ENCODE data around the gene ABCB11. TPM values are rescaled to one million over a fixed set of nuclear protein-coding genes. Genes with fewer than 3 reads are reported as not detected.

Gene ABCB11
- total and polyA plus RNA-seq, 9 of the 15 experiments (the other 6 are each of a cell fraction or from before 2014, with no cell fraction given), result 0.04 to 0.51 (median 0.10) TPM; not detected in 1

DNA sequence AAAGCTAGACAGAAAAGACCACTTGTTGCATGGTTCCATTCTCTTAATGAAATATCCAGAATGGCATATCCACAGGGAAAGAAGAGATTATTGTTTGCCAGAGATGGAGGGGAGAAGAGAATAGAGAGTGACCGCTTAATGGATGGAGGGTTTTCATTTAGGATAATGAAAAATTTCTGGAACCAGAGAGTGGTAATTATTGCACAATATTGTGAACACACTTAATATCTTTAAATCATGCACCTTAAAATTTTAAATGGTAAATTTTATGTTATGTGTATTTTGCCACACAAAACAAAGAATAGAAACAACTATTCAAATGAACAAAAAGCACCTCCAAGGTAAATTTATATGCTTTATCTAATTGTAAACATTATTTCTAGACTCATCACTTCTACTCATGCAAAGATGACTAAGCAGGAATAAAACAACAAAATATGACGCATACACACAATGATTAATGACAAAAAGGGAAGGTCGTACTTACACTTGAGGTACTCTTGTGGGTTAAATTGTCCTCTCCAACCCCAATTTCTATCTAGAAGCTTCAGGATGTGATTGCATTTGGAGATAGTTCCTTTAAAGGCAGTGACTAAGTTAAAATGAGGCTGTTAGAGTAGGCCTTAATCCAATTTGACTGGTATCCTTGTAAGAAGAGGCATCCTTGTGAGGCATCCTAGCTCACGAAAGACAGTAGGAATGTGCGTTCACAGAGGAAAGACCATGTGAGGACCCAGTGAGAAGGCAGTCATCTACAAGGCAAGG lies 19.5 kb upstream of the ABCB11 start (continued):
- TF ChIP-seq, protein P1, sequence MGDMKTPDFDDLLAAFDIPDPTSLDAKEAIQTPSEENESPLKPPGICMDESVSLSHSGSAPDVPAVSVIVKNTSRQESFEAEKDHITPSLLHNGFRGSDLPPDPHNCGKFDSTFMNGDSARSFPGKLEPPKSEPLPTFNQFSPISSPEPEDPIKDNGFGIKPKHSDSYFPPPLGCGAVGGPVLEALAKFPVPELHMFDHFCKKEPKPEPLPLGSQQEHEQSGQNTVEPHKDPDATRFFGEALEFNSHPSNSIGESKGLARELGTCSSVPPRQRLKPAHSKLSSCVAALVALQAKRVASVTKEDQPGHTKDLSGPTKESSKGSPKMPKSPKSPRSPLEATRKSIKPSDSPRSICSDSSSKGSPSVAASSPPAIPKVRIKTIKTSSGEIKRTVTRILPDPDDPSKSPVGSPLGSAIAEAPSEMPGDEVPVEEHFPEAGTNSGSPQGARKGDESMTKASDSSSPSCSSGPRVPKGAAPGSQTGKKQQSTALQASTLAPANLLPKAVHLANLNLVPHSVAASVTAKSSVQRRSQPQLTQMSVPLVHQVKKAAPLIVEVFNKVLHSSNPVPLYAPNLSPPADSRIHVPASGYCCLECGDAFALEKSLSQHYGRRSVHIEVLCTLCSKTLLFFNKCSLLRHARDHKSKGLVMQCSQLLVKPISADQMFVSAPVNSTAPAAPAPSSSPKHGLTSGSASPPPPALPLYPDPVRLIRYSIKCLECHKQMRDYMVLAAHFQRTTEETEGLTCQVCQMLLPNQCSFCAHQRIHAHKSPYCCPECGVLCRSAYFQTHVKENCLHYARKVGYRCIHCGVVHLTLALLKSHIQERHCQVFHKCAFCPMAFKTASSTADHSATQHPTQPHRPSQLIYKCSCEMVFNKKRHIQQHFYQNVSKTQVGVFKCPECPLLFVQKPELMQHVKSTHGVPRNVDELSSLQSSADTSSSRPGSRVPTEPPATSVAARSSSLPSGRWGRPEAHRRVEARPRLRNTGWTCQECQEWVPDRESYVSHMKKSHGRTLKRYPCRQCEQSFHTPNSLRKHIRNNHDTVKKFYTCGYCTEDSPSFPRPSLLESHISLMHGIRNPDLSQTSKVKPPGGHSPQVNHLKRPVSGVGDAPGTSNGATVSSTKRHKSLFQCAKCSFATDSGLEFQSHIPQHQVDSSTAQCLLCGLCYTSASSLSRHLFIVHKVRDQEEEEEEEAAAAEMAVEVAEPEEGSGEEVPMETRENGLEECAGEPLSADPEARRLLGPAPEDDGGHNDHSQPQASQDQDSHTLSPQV (IDR thresholded peaks at IDR 0.05), result peak; percentile 78
- TF ChIP-seq, protein P2, sequence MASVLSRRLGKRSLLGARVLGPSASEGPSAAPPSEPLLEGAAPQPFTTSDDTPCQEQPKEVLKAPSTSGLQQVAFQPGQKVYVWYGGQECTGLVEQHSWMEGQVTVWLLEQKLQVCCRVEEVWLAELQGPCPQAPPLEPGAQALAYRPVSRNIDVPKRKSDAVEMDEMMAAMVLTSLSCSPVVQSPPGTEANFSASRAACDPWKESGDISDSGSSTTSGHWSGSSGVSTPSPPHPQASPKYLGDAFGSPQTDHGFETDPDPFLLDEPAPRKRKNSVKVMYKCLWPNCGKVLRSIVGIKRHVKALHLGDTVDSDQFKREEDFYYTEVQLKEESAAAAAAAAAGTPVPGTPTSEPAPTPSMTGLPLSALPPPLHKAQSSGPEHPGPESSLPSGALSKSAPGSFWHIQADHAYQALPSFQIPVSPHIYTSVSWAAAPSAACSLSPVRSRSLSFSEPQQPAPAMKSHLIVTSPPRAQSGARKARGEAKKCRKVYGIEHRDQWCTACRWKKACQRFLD (CRISPR knock-in tag; IDR thresholded peaks at IDR 0.05), result no peak
- TF ChIP-seq HBP1 (CRISPR knock-in tag; IDR thresholded peaks at IDR 0.05) (no peak), RBFOX2 (IDR thresholded peaks at IDR 0.05; ENCODE audit: low read depth, low read length) (no peak), ZNF589 (CRISPR knock-in tag; IDR thresholded peaks at IDR 0.05; ENCODE audit: low read depth) (no peak), ASH1L (IDR thresholded peaks at IDR 0.05; ENCODE audit: borderline replicate concordance, low read depth, partially characterized antibody) (no peak), ZNF766 (CRISPR knock-in tag; conservative IDR thresholded peaks at IDR 0.05) (no peak), RNF2 (IDR thresholded peaks at IDR 0.05) (no peak), HSF4 (CRISPR knock-in tag; IDR thresholded peaks at IDR 0.05; ENCODE audit: borderline replicate concordance) (no peak), ESRRB (CRISPR knock-in tag; IDR thresholded peaks at IDR 0.05; ENCODE audit: borderline replicate concordance) (no peak), ZBTB8A (IDR thresholded peaks at IDR 0.05; ENCODE audit: partially characterized antibody) (no peak), ZBTB9 (CRISPR knock-in tag; IDR thresholded peaks at IDR 0.05) (no peak), PHB2 (IDR thresholded peaks at IDR 0.05; ENCODE audit: low read depth) (no peak)
- TF ChIP-seq, protein P3, sequence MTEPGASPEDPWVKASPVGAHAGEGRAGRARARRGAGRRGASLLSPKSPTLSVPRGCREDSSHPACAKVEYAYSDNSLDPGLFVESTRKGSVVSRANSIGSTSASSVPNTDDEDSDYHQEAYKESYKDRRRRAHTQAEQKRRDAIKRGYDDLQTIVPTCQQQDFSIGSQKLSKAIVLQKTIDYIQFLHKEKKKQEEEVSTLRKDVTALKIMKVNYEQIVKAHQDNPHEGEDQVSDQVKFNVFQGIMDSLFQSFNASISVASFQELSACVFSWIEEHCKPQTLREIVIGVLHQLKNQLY (CRISPR knock-in tag; conservative IDR thresholded peaks at IDR 0.05), result no peak
